Measurements from ENCODE around the gene MDH2. TPM values are rescaled to one million over a fixed set of nuclear protein-coding genes. Genes with fewer than 3 reads are reported as not detected.
"Not testable (repeated sequence)": the region's sequence is repeated elsewhere in the genome, so short reads cannot be mapped to it uniquely, and the experiment has no call there.

The MDH2 gene
- 100 to 1,000 TPM in 3 of 4 donors, 10 to 100 TPM in 1; 92.5 to 160 (median 131) TPM for total RNA-seq

- intact Hi-C loops (cut with DNase I): no loop called here
- no peaks in the 10 kb centered on the region for H3K27me3 ChIP-seq
- TF ChIP-seq CTCF (IDR thresholded peaks at IDR 0.05) (peak in 1 of 6 experiments; percentile 15), POLR2A (IDR thresholded peaks at IDR 0.05) (peak in 3 of 4 donors; percentile 58 to 88 (median 72))
- 0 to 1% methylated on average over 10 to 37 of the region's 58 CpGs for WGBS, 2 donors
- DNase-seq: peak; percentile 73
- H3K27ac ChIP-seq: peak within 1 kb of the TSS; percentile 93 to 97 (median 97)
- no peaks in the 10 kb centered on the region for H3K9me3 ChIP-seq
- peak within 1 kb of the TSS; percentile 94 to 100 (median 96) for H3K4me3 ChIP-seq
- H3K4me1 ChIP-seq: peaks cover 16 to 66% (median 30%) of the 10 kb centered on the region in 3 donors
- peaks cover 0 to 23% (median 0%) of the 10 kb centered on the region in 3 donors for H3K36me3 ChIP-seq
Observed at GRCh38 chr7:76047811-76048667, at the start of gene MDH2, which contains the start of gene STYXL1. TSS of gene MDH2 (plus strand) at chr7:76048106. CDS start at chr7:76048161, 55 bp downstream. TSS of gene STYXL1 (minus strand) at chr7:76048000. CDS start at chr7:76030523, 17,477 bp downstream.

GRCh38 chr7:76000566-76000965 is 47.3 kb upstream of the MDH2 start:
- no peak for DNase-seq
- no peaks in the 10 kb centered on the region for H3K27me3 ChIP-seq
- intact Hi-C loops (cut with DNase I): no loop called here
- no peak overlapping the region for H3K4me3 ChIP-seq
- WGBS, 2 donors: 100% methylated on average over 3 of the region's 11 CpGs; no CpG with 5 or more reads in 1 of the 2 donors
- H3K9me3 ChIP-seq: no peaks in the 10 kb centered on the region
- H3K27ac ChIP-seq: no peak overlapping the region
- TF ChIP-seq POLR2A (IDR thresholded peaks at IDR 0.05) (no peak), CTCF (IDR thresholded peaks at IDR 0.05) (no peak)
- peaks cover 4 to 88% (median 9%) of the 10 kb centered on the region in 3 donors for H3K36me3 ChIP-seq
- no peaks in the 10 kb centered on the region for H3K4me1 ChIP-seq

DNA sequence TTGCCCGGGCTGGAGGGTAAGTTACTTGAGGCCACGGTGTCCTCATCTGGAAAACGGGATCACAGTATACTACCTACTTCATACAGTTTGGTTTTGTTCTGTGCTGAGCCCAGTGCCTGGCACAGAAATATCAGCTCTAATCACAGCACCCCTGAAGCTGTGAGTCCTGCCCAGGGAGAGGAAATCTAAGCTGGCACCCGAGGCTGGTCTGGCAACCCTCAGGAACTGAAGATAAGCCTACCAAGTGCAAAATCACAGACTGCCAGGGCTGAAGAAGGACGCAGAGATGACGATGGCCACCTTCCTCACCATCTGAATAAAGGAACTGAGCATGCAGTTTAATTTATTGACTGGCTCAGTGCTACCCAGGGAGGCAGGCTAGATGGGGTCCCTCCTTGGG is 45.8 kb upstream of the MDH2 start:
- 88 to 90% methylated on average over 5 to 6 of the region's 6 CpGs for WGBS, 2 donors
- Histone ChIP-seq H3K27ac (no peak overlapping the region), H3K4me1 (no peaks in the 10 kb centered on the region), H3K9me3 (no peaks in the 10 kb centered on the region), H3K4me3 (no peak overlapping the region), H3K36me3 (peaks cover 0 to 78% (median 9%) of the 10 kb centered on the region in 3 donors), H3K27me3 (no peaks in the 10 kb centered on the region)
- DNase-seq: no peak
- no peak for TF ChIP-seq CTCF (IDR thresholded peaks at IDR 0.05)
- no peak for TF ChIP-seq POLR2A (IDR thresholded peaks at IDR 0.05)
- intact Hi-C loops (cut with DNase I): no loop called here

- Histone ChIP-seq H3K4me1 (no peaks in the 10 kb centered on the region), H3K4me3 (no peak overlapping the region), H3K27me3 (no peaks in the 10 kb centered on the region), H3K9me3 (no peaks in the 10 kb centered on the region), H3K27ac (no peak overlapping the region), H3K36me3 (peaks cover 0 to 79% (median 9%) of the 10 kb centered on the region in 3 donors)
- no peak for TF ChIP-seq POLR2A (IDR thresholded peaks at IDR 0.05)
- TF ChIP-seq CTCF (IDR thresholded peaks at IDR 0.05): no peak
- WGBS, 2 donors: 92 to 100% methylated on average over 3 of the region's 3 CpGs
- intact Hi-C loops (cut with DNase I): no loop called here
- no peak for DNase-seq
Observed at GRCh38 chr7:76002822-76003221, 45.1 kb upstream of the MDH2 start.

DNA sequence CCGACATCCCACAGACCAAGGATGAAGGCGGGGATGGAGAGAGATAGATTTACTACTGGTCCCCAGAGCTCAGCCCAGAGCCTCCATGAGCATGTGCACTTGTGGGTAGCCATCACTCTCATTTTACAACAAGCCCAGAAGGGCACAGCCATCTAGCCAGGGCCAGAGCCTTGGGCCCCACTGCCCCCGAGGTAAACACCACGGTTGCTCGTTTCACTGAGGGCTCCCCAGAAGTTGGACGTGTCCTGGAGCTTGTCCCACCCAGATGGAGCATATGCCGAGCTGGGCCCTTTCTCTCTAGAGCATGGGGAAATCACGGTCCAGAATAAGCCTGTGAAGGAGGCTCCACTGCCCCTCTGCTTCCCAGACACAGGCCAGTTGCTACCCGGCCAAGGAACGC is 44.6 kb upstream of the MDH2 start:
- 95 to 100% methylated on average over 2 to 6 of the region's 10 CpGs for WGBS, 2 donors
- Histone ChIP-seq H3K4me3 (no peak overlapping the region), H3K27me3 (no peaks in the 10 kb centered on the region), H3K36me3 (peaks cover 0 to 74% (median 9%) of the 10 kb centered on the region in 3 donors), H3K27ac (no peak overlapping the region), H3K4me1 (peaks cover 0 to 2% (median under 1%) of the 10 kb centered on the region in 3 donors), H3K9me3 (no peaks in the 10 kb centered on the region)
- TF ChIP-seq CTCF (IDR thresholded peaks at IDR 0.05) (no peak), POLR2A (IDR thresholded peaks at IDR 0.05) (no peak)
- intact Hi-C loops (cut with DNase I): no loop called here
- no peak for DNase-seq

GRCh38 chr7:76005004-76005403 is 42.9 kb upstream of the MDH2 start:
- intact Hi-C loops (cut with DNase I); H3K27ac ChIP-seq; H3K27me3 ChIP-seq; DNase-seq; H3K9me3 ChIP-seq; H3K4me3 ChIP-seq: not testable (repeated sequence)
- H3K4me1 ChIP-seq: peaks cover 0 to 18% (median 11%) of the 10 kb centered on the region in 3 donors
- peaks cover 0 to 59% (median 9%) of the 10 kb centered on the region in 3 donors for H3K36me3 ChIP-seq
- WGBS, 2 donors: 83 to 88% methylated on average over 4 of the region's 4 CpGs

Data from esophagus squamous epithelium (tissue), 5 donors.